ENCODE results near the gene ANO1. TPM values are rescaled to one million over a fixed set of nuclear protein-coding genes. Genes with fewer than 3 reads are reported as not detected.

The ANO1 gene
- total RNA-seq, 1 experiment from 2014 or later = 41.7 TPM

GRCh38 chr11:70054004-70054403 is 24.1 kb upstream of the ANO1 start:
- ChIA-PET CTCF (no interaction called here), RAD21 (ENCODE audit: low non-redundant PET in 1 of 2, low total read pairs in 2 of 2, uncharacterized antibody in 2 of 2, unreplicated experiment in 2 of 2) (no interaction called here), POLR2A (no interaction called here)
- Histone ChIP-seq H3K4me1 (ENCODE audit: control insufficient read depth in 1 of 2, insufficient read depth in 2 of 2, low read length in 2 of 2) (peaks cover 1 to 3% of the 10 kb centered on the region in 2 experiments; a peak in 3 of 4 replicates), H3K4me2 (ENCODE audit: low read length) (no peak overlapping the region), H2AFZ (ENCODE audit: low read depth, low read length, poor library complexity, severe bottlenecking) (no peak overlapping the region), H3K79me2 (ENCODE audit: insufficient read depth, low read length) (no peaks in the 10 kb centered on the region), H3K27me3 (ENCODE audit: insufficient read depth, low read length) (no peaks in the 10 kb centered on the region), H3K4me3 (replicated peaks in 1 of 2; ENCODE audit: low read depth in 1 of 2, low read length in 2 of 2) (no peak overlapping the region), H3K27ac (ENCODE audit: low read depth, low read length) (no peak overlapping the region), H3K9me2 (ENCODE audit: insufficient read depth) (no peaks in the 10 kb centered on the region), H3K36me3 (ENCODE audit: control insufficient read depth in 1 of 2, insufficient read depth in 2 of 2, low read length in 2 of 2) (no peaks in the 10 kb centered on the region), H3K9me3 (ENCODE audit: control insufficient read depth in 1 of 2, insufficient read depth in 1 of 2, low read depth in 1 of 2, low read length in 2 of 2) (no peaks in the 10 kb centered on the region), H4K20me1 (ENCODE audit: insufficient read depth) (no peaks in the 10 kb centered on the region), H3K9ac (ENCODE audit: low read length) (no peak overlapping the region)
- intact Hi-C loops (cut with micrococcal nuclease) = no loop called here
- DNase-seq (ENCODE audit: low read depth, low spot score) (no peak), ATAC-seq (no peak)
- no TSS peak for BruUV-seq (replicated peaks)
- TF ChIP-seq CTCF (IDR thresholded peaks at IDR 0.05 in 2 of 3, conservative IDR thresholded peaks at IDR 0.05 in 1 of 3; ENCODE audit: borderline replicate concordance in 1 of 3, insufficient read depth in 1 of 3, low read depth in 2 of 3, low read length in 2 of 3) (no peak), EGR1 (IDR thresholded peaks at IDR 0.05; ENCODE audit: low read depth) (no peak), RAD21 (IDR thresholded peaks at IDR 0.05; ENCODE audit: low read depth) (no peak), POLR2AphosphoS5 (IDR thresholded peaks at IDR 0.05; ENCODE audit: low read depth, low read length) (no peak), SIN3A (IDR thresholded peaks at IDR 0.05; ENCODE audit: low read depth) (no peak), CEBPB (IDR thresholded peaks at IDR 0.05; ENCODE audit: low read depth) (no peak), TCF7L2 (IDR thresholded peaks at IDR 0.05; ENCODE audit: borderline replicate concordance, extremely low read depth, insufficient read depth, insufficient read length) (no peak), POLR2A (IDR thresholded peaks at IDR 0.05; ENCODE audit: borderline replicate concordance, extremely low read depth, insufficient read depth, insufficient read length) (no peak), FOSL1 (IDR thresholded peaks at IDR 0.05; ENCODE audit: low read depth) (no peak), REST (IDR thresholded peaks at IDR 0.05; ENCODE audit: low read depth) (no peak), ATF3 (IDR thresholded peaks at IDR 0.05) (no peak), ELF1 (IDR thresholded peaks at IDR 0.05; ENCODE audit: borderline replicate concordance, low read depth) (no peak), CBX3 (IDR thresholded peaks at IDR 0.05; ENCODE audit: low read depth) (no peak)

Data from HCT116 (cell line).